H7 (cell line): ENCODE results near the gene ZNF394. TPM values are rescaled to one million over a fixed set of nuclear protein-coding genes. Genes with fewer than 3 reads are reported as not detected.

Source experiments
- DNase-seq: peaks from one replicate; pipeline ENCODE4 v3.0.0; 2012
- H3K27me3 ChIP-seq: 2 replicates; pipeline ENCODE4 v1.6.0; 2011; ENCODE audit warnings: mild to moderate bottlenecking, low read length; ENCODE audit not compliant: control insufficient read depth, insufficient read depth
- H3K36me3 ChIP-seq: replicated peaks from 2 replicates; pipeline ENCODE4 v1.5.1; 2011; ENCODE audit warnings: low read length; ENCODE audit not compliant: control insufficient read depth, insufficient read depth
- H3K4me3 ChIP-seq: 2 replicates; pipeline ENCODE4 v1.5.1; 2011; ENCODE audit warnings: low read depth, mild to moderate bottlenecking, control low read depth, low read length, moderate library complexity; ENCODE audit not compliant: insufficient read depth
- total RNA-seq: library from RNA; depleted of rRNA; stranded (reverse); fragments of >200 nt; shearing (Covaris generic); gene quantifications from 2 replicates; pipeline ENCODE4 v1.2.3, GENCODE V29; 2014

Gene ZNF394
- total RNA-seq, 1 experiment from 2014 or later: 18.4 TPM

DNA sequence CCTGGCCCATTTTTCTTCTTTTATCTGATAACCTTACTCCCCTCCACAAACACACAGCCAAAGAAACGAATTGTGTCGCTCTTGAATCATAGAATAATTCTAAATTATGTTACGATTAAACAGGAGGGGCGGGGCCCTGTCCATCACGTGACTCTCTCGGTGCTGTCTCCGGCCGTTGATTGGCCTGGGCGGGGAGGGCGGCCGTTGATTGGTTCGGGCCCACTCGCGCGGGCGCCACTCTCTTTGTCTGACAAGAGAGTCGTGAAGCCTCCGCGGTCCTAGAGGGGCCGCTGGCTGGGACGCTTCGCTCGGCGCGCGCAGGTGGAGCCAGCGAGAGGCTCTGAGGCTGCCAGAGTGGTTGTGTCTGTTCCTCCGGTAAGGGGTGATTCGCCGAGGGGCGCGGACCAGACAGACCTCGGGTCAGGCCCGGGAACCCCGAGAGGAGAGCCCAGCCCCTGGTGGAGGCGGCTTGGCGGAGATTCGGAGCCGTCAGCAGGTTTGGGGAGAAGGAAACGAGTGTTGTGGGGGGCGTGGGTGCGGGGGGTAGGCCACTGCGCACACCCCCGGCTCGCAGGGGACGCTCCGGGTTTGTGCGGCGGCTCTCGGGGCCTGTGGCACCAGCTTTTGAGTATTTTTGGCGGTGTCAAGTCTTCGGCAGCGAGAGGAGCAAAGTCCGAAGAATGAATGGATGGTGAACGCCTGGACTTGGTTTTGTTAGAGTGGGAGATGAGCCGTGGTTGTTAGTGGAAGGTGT, 27.3 kb downstream of the ZNF394 start, which contains the start of gene ZNF789:
Gene ZNF789, plus strand, starts transcription at position 330 of the 754 bp plus-strand sequence. CDS start 3,567 bp downstream, outside the sequence.
- Histone ChIP-seq H3K4me3 (peak within 1 kb of the TSS; percentile 83), H3K36me3 (0 out of 2 replicates have a peak, but pooled peaks cover 1% of the 10 kb centered on the region), H3K27me3 (no peaks in the 10 kb centered on the region)
- peak; percentile 100 for DNase-seq

- Histone ChIP-seq H3K4me3 (peak overlapping the region; percentile 27), H3K36me3 (no peaks in the 10 kb centered on the region; the same call in 1 of the 2 replicates), H3K27me3 (no peaks in the 10 kb centered on the region)
- peak; percentile 75 for DNase-seq
These were observed 30.6 kb downstream of the ZNF394 start for GRCh38 chr7:99469381-99470065.

GRCh38 chr7:99468336-99468918, 31.7 kb downstream of the ZNF394 start:
- H3K27me3 ChIP-seq: no peaks in the 10 kb centered on the region
- H3K36me3 ChIP-seq: peaks cover 4% of the 10 kb centered on the region
- H3K4me3 ChIP-seq: no peak overlapping the region
- peak; percentile 61 for DNase-seq

DNA sequence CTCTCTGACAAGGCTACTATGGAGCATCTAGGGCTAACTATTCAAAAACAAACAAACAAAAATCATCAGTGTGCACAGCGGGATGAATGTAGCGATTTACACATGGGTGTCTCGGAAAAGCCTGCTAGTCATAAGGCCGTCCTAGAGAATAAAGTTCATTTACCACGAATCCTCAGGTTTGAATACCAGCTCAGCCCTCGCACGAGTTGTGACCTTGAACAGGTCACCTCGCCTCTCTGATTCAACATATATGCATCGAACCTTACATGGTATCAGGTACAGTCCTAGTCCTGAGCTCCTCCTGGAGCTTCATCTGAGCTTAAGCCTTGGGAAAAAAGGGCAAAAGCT, 34.7 kb downstream of the ZNF394 start:
- Histone ChIP-seq H3K4me3 (peak overlapping the region; percentile 97), H3K27me3 (no peaks in the 10 kb centered on the region), H3K36me3 (peaks cover 4% of the 10 kb centered on the region)
- DNase-seq: no peak

- Histone ChIP-seq H3K4me3 (no peak overlapping the region), H3K36me3 (peaks cover 24% of the 10 kb centered on the region), H3K27me3 (no peaks in the 10 kb centered on the region)
- DNase-seq: no peak
These were observed 38.9 kb downstream of the ZNF394 start for GRCh38 chr7:99461221-99461620.

GRCh38 chr7:99460651-99461050, 39.4 kb downstream of the ZNF394 start:
- no peak for DNase-seq
- H3K36me3 ChIP-seq: peaks cover 28% of the 10 kb centered on the region
- no peaks in the 10 kb centered on the region for H3K27me3 ChIP-seq
- H3K4me3 ChIP-seq: no peak overlapping the region

- H3K36me3 ChIP-seq: peaks cover 32% of the 10 kb centered on the region
- peak; percentile 73 for DNase-seq
These were observed 41.0 kb downstream of the ZNF394 start for GRCh38 chr7:99459087-99459486.

DNA sequence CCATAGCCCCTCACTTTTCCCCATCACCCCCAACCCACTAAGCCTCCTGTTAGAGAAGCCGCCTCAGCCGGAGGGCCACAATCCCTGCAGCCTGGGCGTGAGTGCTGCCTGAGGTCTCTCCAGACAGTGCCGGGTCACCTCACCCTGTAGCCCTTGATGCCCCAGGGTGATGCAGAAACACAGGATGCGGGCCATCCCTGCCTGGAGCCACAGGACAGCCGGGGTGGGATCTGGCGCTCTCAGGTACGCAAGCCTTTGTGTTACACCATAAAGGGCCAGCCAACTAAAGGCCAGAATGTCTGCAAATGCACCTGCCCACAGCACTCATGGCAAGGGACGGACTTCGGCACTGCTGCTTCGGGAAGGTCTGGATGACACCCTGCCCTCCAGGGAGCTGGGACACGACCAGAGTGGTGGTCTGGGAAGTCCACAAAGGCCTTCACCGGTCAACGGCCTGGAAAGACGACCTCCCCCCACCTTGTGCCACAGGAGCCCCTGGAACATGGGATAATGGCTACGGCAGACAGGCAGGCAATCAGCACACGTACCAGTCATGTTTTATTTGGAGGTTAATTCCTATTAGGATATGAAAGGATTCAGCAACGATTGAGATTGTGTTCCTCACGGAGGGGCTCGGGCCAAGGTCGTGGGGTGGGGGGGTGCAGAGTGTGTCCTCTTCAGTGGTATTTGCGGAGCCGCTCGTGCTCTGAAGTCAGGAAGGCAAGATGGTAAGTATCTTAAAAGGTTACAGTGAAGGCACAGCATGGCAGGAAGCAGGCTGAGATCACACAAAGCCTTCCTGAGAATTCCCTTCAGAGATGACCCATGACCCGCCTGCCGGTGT, 42.2 kb downstream of the ZNF394 start:
- Histone ChIP-seq H3K36me3 (peaks cover 39% of the 10 kb centered on the region), H3K4me3 (no peak overlapping the region), H3K27me3 (no peaks in the 10 kb centered on the region)
- no peak for DNase-seq

More at GRCh38 chr7:99459087-99459486, 41.0 kb downstream of the ZNF394 start:
- Histone ChIP-seq H3K4me3 (no peak overlapping the region), H3K27me3 (no peaks in the 10 kb centered on the region)

GRCh38 chr7:99457050-99457649, 42.9 kb downstream of the ZNF394 start:
- no peak for DNase-seq
- H3K27me3 ChIP-seq: no peaks in the 10 kb centered on the region
- no peak overlapping the region for H3K4me3 ChIP-seq
- peaks cover 44% of the 10 kb centered on the region for H3K36me3 ChIP-seq

DNA sequence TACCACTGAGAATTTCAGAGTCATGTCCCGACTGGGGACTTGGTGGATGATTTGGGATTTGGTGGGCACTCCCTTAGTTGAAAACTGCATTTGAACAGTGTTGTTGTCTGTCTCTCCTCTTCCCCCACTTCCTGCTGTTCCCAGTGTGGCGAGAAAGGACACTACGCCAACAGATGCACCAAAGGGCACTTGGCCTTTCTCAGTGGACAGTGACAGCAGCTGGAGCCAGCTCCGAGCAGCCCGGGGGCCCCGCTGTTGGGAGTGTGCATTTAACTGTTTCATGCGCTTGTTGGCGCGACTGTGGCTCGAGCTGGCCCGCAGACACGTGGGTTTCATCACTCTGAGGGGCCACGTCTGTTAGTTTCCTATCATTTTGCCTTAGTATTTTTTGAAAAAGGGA, 43.8 kb downstream of the ZNF394 start:
- no peak for DNase-seq
- peaks cover 47% of the 10 kb centered on the region for H3K36me3 ChIP-seq
- no peaks in the 10 kb centered on the region for H3K27me3 ChIP-seq
- no peak overlapping the region for H3K4me3 ChIP-seq

DNA sequence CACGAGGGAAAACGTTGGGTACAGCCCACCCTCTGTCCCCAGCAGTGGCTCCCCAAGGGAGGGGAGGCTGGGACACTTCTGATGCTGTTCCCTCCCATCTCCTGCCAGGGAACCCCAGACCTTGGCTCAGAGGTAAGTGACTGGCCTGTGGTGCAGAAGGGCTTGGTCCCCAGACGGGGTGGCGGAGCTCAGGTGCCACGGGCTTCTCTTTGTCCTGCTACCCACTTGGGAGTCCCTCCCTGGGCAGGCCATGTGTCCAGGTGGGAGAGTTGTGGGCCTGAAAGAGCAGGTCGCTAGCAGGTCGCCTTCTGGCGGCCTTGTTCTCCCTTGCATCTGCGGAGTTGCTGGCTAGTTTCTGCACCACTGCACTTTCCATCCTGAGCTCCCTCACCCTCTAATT, 44.2 kb downstream of the ZNF394 start:
- Histone ChIP-seq H3K4me3 (no peak overlapping the region), H3K36me3 (peaks cover 47% of the 10 kb centered on the region)
- DNase-seq: no peak

GRCh38 chr7:99453105-99453504, 47.0 kb downstream of the ZNF394 start:
- H3K36me3 ChIP-seq: peaks cover 61% of the 10 kb centered on the region
- no peak overlapping the region for H3K4me3 ChIP-seq
- peak; percentile 43 for DNase-seq
- no peaks in the 10 kb centered on the region for H3K27me3 ChIP-seq

More for the DNA sequence above, 44.2 kb downstream of the ZNF394 start:
- no peaks in the 10 kb centered on the region for H3K27me3 ChIP-seq

- Histone ChIP-seq H3K4me3 (no peak overlapping the region), H3K36me3 (peaks cover 63% of the 10 kb centered on the region), H3K27me3 (no peaks in the 10 kb centered on the region)
- DNase-seq: peak; percentile 44
These were observed 47.5 kb downstream of the ZNF394 start for GRCh38 chr7:99452541-99452940.

GRCh38 chr7:99451936-99452335, 48.1 kb downstream of the ZNF394 start:
- Histone ChIP-seq H3K36me3 (peaks cover 59% of the 10 kb centered on the region), H3K4me3 (no peak overlapping the region), H3K27me3 (no peaks in the 10 kb centered on the region)
- no peak for DNase-seq
